ENCODE results near the gene FOXO3B. TPM values are rescaled to one million over a fixed set of nuclear protein-coding genes. Genes with fewer than 3 reads are reported as not detected.
A peak's percentile ranks its signal among the peaks of the same experiment; 100 is the strongest.
"Not testable (repeated sequence)": the region's sequence is repeated elsewhere in the genome, so short reads cannot be mapped to it uniquely, and the experiment has no call there.

The FOXO3B gene
- total RNA-seq = 1 to 10 TPM in 1 of 2 donors, under 1 TPM in 1; 0.89 to 1.8 TPM
- under 1 TPM; 0.17 to 0.63 TPM for polyA plus RNA-seq

DNA sequence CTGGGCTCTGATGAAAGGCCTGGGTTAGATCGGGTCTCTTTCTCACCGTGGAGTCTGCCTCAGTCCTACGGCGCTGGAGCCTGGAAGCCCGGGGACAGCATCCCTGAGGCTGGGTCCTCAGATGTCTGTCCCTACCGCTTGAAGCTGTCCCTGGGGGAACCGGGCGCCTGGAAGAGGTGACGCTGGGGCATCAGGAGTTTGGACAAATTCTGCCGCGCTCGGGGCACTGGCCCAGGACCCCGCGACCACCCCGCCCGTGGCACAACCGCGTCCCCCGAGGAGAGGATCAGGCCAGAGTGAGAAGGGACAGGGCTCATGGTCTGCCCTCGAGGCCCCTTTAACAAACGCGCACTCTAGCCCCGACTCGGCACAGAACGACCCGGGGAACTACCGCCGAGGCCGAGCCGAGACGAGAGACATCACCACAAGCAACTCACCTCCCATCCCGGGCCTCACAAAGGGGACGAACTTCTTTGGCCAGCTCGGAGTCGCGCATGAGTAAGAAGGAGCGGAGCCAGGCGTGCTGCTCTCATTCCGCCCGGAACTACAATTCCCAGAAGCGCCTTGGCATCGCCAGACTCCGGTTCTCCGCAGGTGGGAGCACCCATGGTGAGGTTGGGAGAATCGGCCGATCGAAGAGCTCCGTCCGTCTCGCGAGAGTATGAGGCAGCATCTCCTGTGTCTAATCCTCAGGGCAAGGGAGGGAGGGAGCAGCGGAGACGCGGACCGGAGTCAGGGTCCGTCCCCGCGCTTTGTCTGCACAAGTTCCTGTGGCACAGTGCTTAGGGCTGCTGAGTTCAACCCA, at the start of gene FOXO3B:
Gene FOXO3B (minus strand): TSS at position 548 of the 805 bp plus-strand sequence. CDS start 663 bp downstream, outside the sequence.
- H3K9ac ChIP-seq (ENCODE audit: low read depth in 1 of 2, low read length in 2 of 2) = peak within 1 kb of the TSS in 1 of 2 donors; percentile 6
- under 1% methylated on average over 54 of the region's 58 CpGs for WGBS

DNA sequence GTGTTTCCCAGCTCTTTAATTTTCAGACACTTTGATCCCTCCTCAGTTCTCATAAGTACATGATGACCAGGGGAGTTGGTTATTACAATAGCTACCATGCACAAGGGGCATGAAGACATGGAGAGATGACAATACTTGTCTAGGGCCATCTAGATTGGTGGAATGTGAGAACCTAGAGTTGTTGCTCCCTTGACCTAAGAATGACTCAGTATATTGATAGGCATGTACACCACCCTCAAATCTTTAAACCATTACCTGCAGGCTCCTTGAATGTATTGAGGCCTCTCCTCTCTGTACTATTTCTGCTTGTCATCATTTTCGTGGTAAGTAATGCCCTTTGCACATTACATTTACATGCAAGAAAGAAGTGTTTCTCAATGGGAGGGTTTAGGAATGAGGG, 41.4 kb upstream of the FOXO3B start:
- not testable (repeated sequence) for DNase-seq (ENCODE audit: low spot score); H3K4me1 ChIP-seq (ENCODE audit: control insufficient read depth in 4 of 4, insufficient read depth in 4 of 4, low read length in 3 of 4); H3K9ac ChIP-seq (ENCODE audit: low read depth in 1 of 2, low read length in 2 of 2); H3K27me3 ChIP-seq (ENCODE audit: control insufficient read depth in 4 of 4, insufficient read depth in 4 of 4, low read length in 3 of 4); H3K27ac ChIP-seq (ENCODE audit: low read depth in 1 of 2, low read length in 2 of 2); H3K9me3 ChIP-seq (ENCODE audit: control insufficient read depth in 4 of 4, low read length in 3 of 4); H3K36me3 ChIP-seq (ENCODE audit: control insufficient read depth in 4 of 4, insufficient read depth in 3 of 4, low read depth in 1 of 4, low read length in 3 of 4); H3K4me3 ChIP-seq (ENCODE audit: low read depth in 1 of 3, low read length in 3 of 3)
- 94% methylated on average over 1 of the region's 1 CpG for WGBS

More for the DNA sequence above, at the start of gene FOXO3B:
- not testable (repeated sequence) for H3K27me3 ChIP-seq (ENCODE audit: control insufficient read depth in 4 of 4, insufficient read depth in 4 of 4, low read length in 3 of 4); H3K27ac ChIP-seq (ENCODE audit: low read depth in 1 of 2, low read length in 2 of 2); H3K9me3 ChIP-seq (ENCODE audit: control insufficient read depth in 4 of 4, low read length in 3 of 4); H3K36me3 ChIP-seq (ENCODE audit: control insufficient read depth in 4 of 4, insufficient read depth in 3 of 4, low read depth in 1 of 4, low read length in 3 of 4); H3K4me1 ChIP-seq (ENCODE audit: control insufficient read depth in 4 of 4, insufficient read depth in 4 of 4, low read length in 3 of 4)
- H3K4me3 ChIP-seq (ENCODE audit: low read depth in 1 of 3, low read length in 3 of 3) = peak within 1 kb of the TSS in 2 of 3 donors; percentile 49 to 65
- TF ChIP-seq GABPA (IDR thresholded peaks at IDR 0.05 in 1 of 2, conservative IDR thresholded peaks at IDR 0.05 in 1 of 2) = peak in 1 of 2 donors; percentile 68
- TF ChIP-seq, protein P1, sequence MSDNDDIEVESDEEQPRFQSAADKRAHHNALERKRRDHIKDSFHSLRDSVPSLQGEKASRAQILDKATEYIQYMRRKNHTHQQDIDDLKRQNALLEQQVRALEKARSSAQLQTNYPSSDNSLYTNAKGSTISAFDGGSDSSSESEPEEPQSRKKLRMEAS (IDR thresholded peaks at IDR 0.05) = peak; percentile 23
- peak; percentile 39 for TF ChIP-seq YY1 (IDR thresholded peaks at IDR 0.05)
- TF ChIP-seq, protein P2, sequence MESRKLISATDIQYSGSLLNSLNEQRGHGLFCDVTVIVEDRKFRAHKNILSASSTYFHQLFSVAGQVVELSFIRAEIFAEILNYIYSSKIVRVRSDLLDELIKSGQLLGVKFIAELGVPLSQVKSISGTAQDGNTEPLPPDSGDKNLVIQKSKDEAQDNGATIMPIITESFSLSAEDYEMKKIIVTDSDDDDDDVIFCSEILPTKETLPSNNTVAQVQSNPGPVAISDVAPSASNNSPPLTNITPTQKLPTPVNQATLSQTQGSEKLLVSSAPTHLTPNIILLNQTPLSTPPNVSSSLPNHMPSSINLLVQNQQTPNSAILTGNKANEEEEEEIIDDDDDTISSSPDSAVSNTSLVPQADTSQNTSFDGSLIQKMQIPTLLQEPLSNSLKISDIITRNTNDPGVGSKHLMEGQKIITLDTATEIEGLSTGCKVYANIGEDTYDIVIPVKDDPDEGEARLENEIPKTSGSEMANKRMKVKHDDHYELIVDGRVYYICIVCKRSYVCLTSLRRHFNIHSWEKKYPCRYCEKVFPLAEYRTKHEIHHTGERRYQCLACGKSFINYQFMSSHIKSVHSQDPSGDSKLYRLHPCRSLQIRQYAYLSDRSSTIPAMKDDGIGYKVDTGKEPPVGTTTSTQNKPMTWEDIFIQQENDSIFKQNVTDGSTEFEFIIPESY (IDR thresholded peaks at IDR 0.05) = peak; percentile 98
- DNase-seq (ENCODE audit: low spot score) = peak; percentile 68

DNA sequence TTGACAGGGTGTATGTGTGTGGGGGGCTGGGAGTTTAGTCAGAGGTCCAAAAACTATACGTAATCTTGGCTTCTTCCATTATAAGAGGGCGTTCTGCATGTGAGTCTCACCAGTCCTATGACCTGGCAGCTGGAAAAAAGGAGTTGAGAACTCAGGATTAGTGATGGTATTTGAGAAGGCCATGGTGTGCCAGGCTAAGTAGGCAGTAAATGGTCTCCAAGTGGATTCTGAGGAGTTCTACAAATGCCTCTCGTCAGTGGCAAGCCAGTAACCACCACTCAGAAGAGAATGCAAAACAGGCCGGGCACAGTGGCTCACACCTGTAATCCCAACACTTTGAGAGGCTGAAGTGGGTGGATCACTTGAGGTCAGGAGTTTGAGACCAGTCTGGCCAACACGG, 40.5 kb upstream of the FOXO3B start:
- DNase-seq (ENCODE audit: low spot score); H3K36me3 ChIP-seq (ENCODE audit: control insufficient read depth in 4 of 4, insufficient read depth in 3 of 4, low read depth in 1 of 4, low read length in 3 of 4); H3K27me3 ChIP-seq (ENCODE audit: control insufficient read depth in 4 of 4, insufficient read depth in 4 of 4, low read length in 3 of 4); H3K4me1 ChIP-seq (ENCODE audit: control insufficient read depth in 4 of 4, insufficient read depth in 4 of 4, low read length in 3 of 4); H3K27ac ChIP-seq (ENCODE audit: low read depth in 1 of 2, low read length in 2 of 2); H3K9me3 ChIP-seq (ENCODE audit: control insufficient read depth in 4 of 4, low read length in 3 of 4); H3K4me3 ChIP-seq (ENCODE audit: low read depth in 1 of 3, low read length in 3 of 3); H3K9ac ChIP-seq (ENCODE audit: low read depth in 1 of 2, low read length in 2 of 2): not testable (repeated sequence)
- 86% methylated on average over 5 of the region's 5 CpGs for WGBS

DNA sequence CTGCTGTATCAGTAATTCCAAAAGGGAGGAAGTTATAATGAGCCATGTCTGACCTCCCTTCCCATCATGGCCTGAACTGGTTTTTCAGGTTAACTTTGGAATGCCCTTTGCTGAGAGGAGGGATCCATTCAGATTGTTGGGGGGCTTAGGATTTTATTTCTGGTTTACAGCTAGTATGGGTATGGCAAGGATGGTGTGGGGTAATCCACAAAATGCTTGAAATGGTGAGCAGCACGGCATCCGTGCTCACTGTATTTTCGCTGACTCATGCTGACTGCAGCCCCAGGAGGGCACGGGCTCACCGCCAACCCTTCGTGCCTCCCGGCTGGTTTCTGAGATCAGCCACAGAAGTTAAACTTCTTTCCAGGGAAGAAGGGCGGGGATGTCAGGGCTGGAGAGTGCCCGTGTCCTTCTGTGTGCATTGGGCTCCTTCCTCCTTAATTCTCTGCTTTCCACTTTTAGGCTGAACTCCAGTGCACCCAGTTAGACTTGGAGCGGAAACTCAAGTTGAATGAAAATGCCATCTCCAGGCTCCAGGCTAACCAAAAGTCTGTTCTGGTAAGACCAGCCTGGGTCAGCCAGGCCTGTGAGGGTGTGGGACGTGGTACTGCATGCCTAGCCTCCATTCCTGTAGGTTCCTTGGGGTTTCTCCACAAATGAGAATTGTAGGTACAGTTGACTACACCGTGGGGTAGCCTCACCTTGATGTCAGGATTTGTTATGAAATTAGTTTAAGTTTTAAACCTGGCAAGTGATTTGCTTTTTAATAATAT, 39.8 kb upstream of the FOXO3B start:
- not testable (repeated sequence) for H3K9me3 ChIP-seq (ENCODE audit: control insufficient read depth in 4 of 4, low read length in 3 of 4); H3K36me3 ChIP-seq (ENCODE audit: control insufficient read depth in 4 of 4, insufficient read depth in 3 of 4, low read depth in 1 of 4, low read length in 3 of 4); H3K9ac ChIP-seq (ENCODE audit: low read depth in 1 of 2, low read length in 2 of 2); H3K4me3 ChIP-seq (ENCODE audit: low read depth in 1 of 3, low read length in 3 of 3); H3K27me3 ChIP-seq (ENCODE audit: control insufficient read depth in 4 of 4, insufficient read depth in 4 of 4, low read length in 3 of 4); H3K4me1 ChIP-seq (ENCODE audit: control insufficient read depth in 4 of 4, insufficient read depth in 4 of 4, low read length in 3 of 4); DNase-seq (ENCODE audit: low spot score); H3K27ac ChIP-seq (ENCODE audit: low read depth in 1 of 2, low read length in 2 of 2)
- 75% methylated on average over 2 of the region's 12 CpGs for WGBS

- H3K9me3 ChIP-seq (ENCODE audit: control insufficient read depth in 4 of 4, low read length in 3 of 4); H3K27me3 ChIP-seq (ENCODE audit: control insufficient read depth in 4 of 4, insufficient read depth in 4 of 4, low read length in 3 of 4); DNase-seq (ENCODE audit: low spot score); H3K4me1 ChIP-seq (ENCODE audit: control insufficient read depth in 4 of 4, insufficient read depth in 4 of 4, low read length in 3 of 4); H3K4me3 ChIP-seq (ENCODE audit: low read depth in 1 of 3, low read length in 3 of 3); H3K36me3 ChIP-seq (ENCODE audit: control insufficient read depth in 4 of 4, insufficient read depth in 3 of 4, low read depth in 1 of 4, low read length in 3 of 4); H3K9ac ChIP-seq (ENCODE audit: low read depth in 1 of 2, low read length in 2 of 2); H3K27ac ChIP-seq (ENCODE audit: low read depth in 1 of 2, low read length in 2 of 2): not testable (repeated sequence)
- WGBS = 93% methylated on average over 12 of the region's 12 CpGs
Observed at GRCh38 chr17:18719428-18720110, 37.5 kb upstream of the FOXO3B start.

DNA sequence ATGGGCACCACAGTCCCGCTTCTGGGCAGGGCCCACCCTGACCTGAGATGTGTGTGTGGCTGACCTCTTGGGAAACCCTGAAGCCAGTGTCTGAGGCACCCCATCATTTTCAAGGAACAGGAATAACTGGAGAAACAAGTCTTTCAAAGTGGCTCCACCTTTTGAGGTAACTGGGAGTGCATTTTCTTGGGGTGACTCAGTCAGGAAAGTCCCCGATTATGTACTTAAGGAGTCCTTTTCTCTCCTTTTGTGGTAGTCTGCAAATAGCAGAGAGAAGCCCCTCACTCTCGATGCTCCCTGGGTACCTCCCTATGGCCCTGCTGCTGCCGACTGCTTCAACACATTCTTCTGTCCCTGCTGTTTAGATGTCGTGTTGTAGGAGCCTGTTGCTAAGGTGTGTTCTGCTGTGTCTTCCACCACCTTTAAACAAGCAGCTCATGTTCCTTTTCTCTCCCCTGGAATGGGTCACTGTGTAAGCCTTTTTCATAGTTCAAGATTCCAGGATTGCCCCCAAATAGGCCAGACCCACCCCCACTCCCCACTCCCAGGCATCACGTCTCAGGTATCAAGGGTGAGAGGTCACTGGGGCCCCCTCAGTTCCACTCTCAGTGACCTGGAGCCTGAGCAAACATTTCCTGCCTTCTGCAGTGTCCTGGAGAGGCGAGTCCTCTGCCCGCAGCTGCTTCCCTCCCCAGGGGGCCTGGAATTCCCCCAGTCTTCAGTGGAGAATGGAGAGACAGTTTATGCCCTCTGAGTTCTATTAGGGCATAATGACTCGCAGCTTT, 36.7 kb upstream of the FOXO3B start:
- not testable (repeated sequence) for DNase-seq (ENCODE audit: low spot score); H3K27ac ChIP-seq (ENCODE audit: low read depth in 1 of 2, low read length in 2 of 2); H3K36me3 ChIP-seq (ENCODE audit: control insufficient read depth in 4 of 4, insufficient read depth in 3 of 4, low read depth in 1 of 4, low read length in 3 of 4); H3K9ac ChIP-seq (ENCODE audit: low read depth in 1 of 2, low read length in 2 of 2); H3K4me3 ChIP-seq (ENCODE audit: low read depth in 1 of 3, low read length in 3 of 3); H3K4me1 ChIP-seq (ENCODE audit: control insufficient read depth in 4 of 4, insufficient read depth in 4 of 4, low read length in 3 of 4); H3K9me3 ChIP-seq (ENCODE audit: control insufficient read depth in 4 of 4, low read length in 3 of 4); H3K27me3 ChIP-seq (ENCODE audit: control insufficient read depth in 4 of 4, insufficient read depth in 4 of 4, low read length in 3 of 4)
- WGBS = 72% methylated on average over 8 of the region's 9 CpGs

All from liver (tissue), 9 donors.